ENCODE data around the gene PEX11G.

Gene PEX11G

GRCh38 chr19:7492558-7492957 is 3.7 kb upstream of the PEX11G start:
- no peak for DNase-seq

GRCh38 chr19:7492142-7492541 is 3.3 kb upstream of the PEX11G start:
- DNase-seq, result peak; percentile 77

- DNase-seq, result no peak
Measured at GRCh38 chr19:7489609-7490044, 792 bp upstream of the PEX11G start.

GRCh38 chr19:7486923-7487322 is 1.9 kb downstream of the PEX11G start:
- no peak for DNase-seq

GRCh38 chr19:7483720-7484201 is 5.1 kb downstream of the PEX11G start:
- DNase-seq, result no peak

GRCh38 chr19:7482584-7483439 is 6.0 kb downstream of the PEX11G start:
- DNase-seq, result no peak

GRCh38 chr19:7480970-7481255 is 7.9 kb downstream of the PEX11G start:
- DNase-seq, result no peak

- DNase-seq, result no peak
Measured at GRCh38 chr19:7480222-7480969, 8.4 kb downstream of the PEX11G start.

GRCh38 chr19:7478843-7479227 is 10.0 kb downstream of the PEX11G start:
- DNase-seq, result no peak

- no peak for DNase-seq
Measured at GRCh38 chr19:7478173-7478842, 10.5 kb downstream of the PEX11G start.

- DNase-seq, result no peak
Measured at GRCh38 chr19:7477758-7478157, 11.1 kb downstream of the PEX11G start.

GRCh38 chr19:7476777-7477494 is 11.9 kb downstream of the PEX11G start:
- no peak for DNase-seq

- no peak for DNase-seq
Measured at GRCh38 chr19:7476241-7476640, 12.6 kb downstream of the PEX11G start.

GRCh38 chr19:7475665-7476064 is 13.2 kb downstream of the PEX11G start:
- no peak for DNase-seq

- no peak for DNase-seq
Measured at GRCh38 chr19:7471696-7472615, 16.9 kb downstream of the PEX11G start.

GRCh38 chr19:7470540-7471305 is 18.1 kb downstream of the PEX11G start:
- no peak for DNase-seq

- DNase-seq, result no peak
Measured at GRCh38 chr19:7469669-7470285, 19.1 kb downstream of the PEX11G start.

- no peak for DNase-seq
Measured at GRCh38 chr19:7468840-7469239, 20.0 kb downstream of the PEX11G start.

- no peak for DNase-seq
Measured at GRCh38 chr19:7467009-7467989, 21.5 kb downstream of the PEX11G start.

Measured in stimulated activated CD4-positive, alpha-beta T cell treated with anti-CD3 and anti-CD28 coated beads, Interleukin-1b, Interleukin-23, amount 100 ng/mL, for 48 hours (primary cell).